GM10248 (cell line): ENCODE data around the gene NPPC.

Source experiments
- CTCF ChIA-PET: fragments of 300-600 bp; sonication (Branson Sonifier 250); formaldehyde crosslinking; extraction: SDS; loops from one replicate; lab custom pipeline; 2021; ENCODE audit warnings: antibody characterized with exemption; lab: Yijun Ruan, JAX
- POLR2A ChIA-PET: fragments of 350-650 bp; sonication (Branson Sonifier 250); formaldehyde crosslinking; extraction: SDS; loops from one replicate; lab custom pipeline; 2020; ENCODE audit warnings: antibody characterized with exemption; lab: Yijun Ruan, JAX
- DNase-seq: peaks from one replicate; pipeline ENCODE4 v3.0.0; 2012; ENCODE audit errors: extremely low spot score
- CTCF ChIP-seq: IDR thresholded peaks from 2 replicates; pipeline ENCODE4 v1.5.1; 2012; ENCODE audit warnings: mild to moderate bottlenecking, low read depth; ENCODE audit errors: extremely low read depth, missing control alignments, control extremely low read depth

The NPPC gene

GRCh38 chr2:231932985-231933915 is 7.1 kb upstream of the NPPC start:
- peak; percentile 37 for TF ChIP-seq CTCF
- ChIA-PET CTCF (interaction anchor here (0.9 to 1.4 kb wide), 4 partner anchors 9 to 374 kb away, joined by 3 to 4 read pairs (median 3); no protein-coding TSS in a partner anchor), POLR2A (no interaction called here)
- no peak for DNase-seq

- ChIA-PET CTCF (interaction anchor here (0.9 to 1.4 kb wide), 3 partner anchors 9 to 40 kb away, joined by 3 to 4 read pairs (median 3); no protein-coding TSS in a partner anchor), POLR2A (no interaction called here)
- no peak for DNase-seq
- TF ChIP-seq CTCF = no peak
Observed at GRCh38 chr2:231932711-231932970, 6.4 kb upstream of the NPPC start.

GRCh38 chr2:231931481-231931915 is 5.3 kb upstream of the NPPC start:
- no peak for DNase-seq
- ChIA-PET CTCF (interaction anchor here (1.1 to 3.5 kb wide), 5 partner anchors 9 to 361 kb away, joined by 3 to 14 read pairs (median 8); no protein-coding TSS in a partner anchor), POLR2A (no interaction called here)
- no peak for TF ChIP-seq CTCF

DNA sequence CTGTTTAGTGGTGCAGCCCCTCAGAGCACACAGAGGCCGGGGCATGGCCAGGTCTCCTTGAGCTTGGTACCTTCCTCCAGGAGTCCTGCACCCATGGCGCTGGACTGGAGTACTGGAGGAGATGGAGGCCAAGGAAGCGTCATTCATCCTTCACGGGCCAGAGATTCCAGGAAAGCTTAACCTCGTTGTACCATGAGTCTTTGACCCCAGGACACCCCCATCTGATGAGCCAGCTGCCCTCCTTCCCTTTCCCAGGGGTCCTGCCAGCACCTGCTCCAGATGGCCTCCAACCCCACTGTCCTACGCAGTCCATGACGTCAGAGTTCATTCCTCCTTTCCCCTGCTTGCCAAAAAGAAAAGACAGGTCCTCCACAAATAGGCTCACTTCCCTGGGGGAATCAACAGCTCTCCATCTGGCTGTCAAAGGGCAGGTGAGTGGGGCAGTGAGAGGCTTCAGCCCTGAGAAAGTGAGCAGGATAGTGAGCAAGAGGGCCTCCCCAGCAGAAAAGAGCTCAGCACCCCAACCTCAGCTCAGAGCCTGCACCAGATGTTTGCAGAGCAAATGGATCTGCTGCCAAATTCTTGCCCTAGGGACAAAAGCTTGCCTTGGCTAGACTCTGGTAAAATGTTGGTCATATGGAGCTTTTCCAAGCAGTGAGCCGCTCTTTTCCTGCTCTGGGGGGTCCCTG is 4.5 kb upstream of the NPPC start:
- ChIA-PET POLR2A (no interaction called here), CTCF (interaction anchor here (0.9 to 3.5 kb wide), 6 partner anchors 10 to 362 kb away, joined by 3 to 14 read pairs (median 6); no protein-coding TSS in a partner anchor)
- DNase-seq = no peak
- no peak for TF ChIP-seq CTCF

DNA sequence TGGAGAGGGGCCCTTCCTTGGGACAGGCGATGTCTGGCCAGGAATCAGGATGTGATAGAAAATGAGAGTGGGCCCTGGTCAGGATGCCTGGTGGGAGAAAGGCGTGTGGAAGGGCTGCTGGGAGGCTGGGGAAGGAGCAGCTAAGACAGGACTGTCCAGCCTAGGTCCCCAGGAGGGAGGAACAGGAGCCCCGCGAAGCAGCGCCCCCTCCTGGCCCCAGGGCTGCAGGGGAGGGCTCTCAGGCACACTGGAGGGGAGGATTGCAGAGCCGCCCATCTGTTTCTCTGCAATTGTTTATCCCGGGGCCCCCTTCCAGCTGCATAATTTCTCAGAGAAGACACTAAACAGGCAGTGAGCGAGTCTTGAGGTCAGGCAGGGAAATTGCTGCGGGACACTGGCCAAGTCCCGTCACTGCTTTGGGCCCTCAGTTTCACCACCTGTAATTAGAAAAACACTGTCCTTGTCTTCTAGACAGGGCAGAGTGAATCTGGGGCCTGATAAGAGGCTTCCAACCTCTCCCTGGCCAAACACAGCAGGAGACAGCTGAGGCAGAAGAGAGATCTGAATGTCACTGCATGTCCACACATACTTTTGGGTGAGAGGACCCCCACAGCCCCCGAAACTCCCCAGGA is 3.9 kb upstream of the NPPC start:
- TF ChIP-seq CTCF = peak; percentile 25
- DNase-seq = peak; percentile 53
- ChIA-PET CTCF (interaction anchor here (0.9 to 3.5 kb wide), 5 partner anchors 10 to 362 kb away, joined by 4 to 14 read pairs (median 8); no protein-coding TSS in a partner anchor), POLR2A (no interaction called here)
